PC-9 (cell line): Measurements from ENCODE around the gene ARMH4. TPM values are rescaled to one million over a fixed set of nuclear protein-coding genes. Genes with fewer than 3 reads are reported as not detected.

Source experiments
- BruUV-seq: library from RNA; stranded (reverse); fragments of 400-500 nt; replicated peaks from 2 replicates; lab custom pipeline; 2021; lab: Mats Ljungman, UMichigan
- CTCF ChIA-PET: fragments of 300-600 bp; sonication (Branson Sonifier 250); formaldehyde crosslinking; loops from one replicate; lab custom pipeline; 2022; ENCODE audit warnings: antibody characterized with exemption; lab: Charles Lee
- POLR2A ChIA-PET: fragments of 300-600 bp; sonication (Branson Sonifier 250); formaldehyde crosslinking; loops from one replicate; lab custom pipeline; 2022; ENCODE audit warnings: antibody characterized with exemption; ENCODE audit not compliant: unreplicated experiment; lab: Charles Lee
- DNase-seq, 2 experiments: peaks; one replicate each; pipeline versions ENCODE4 v3.0.0 to v3.0.0-alpha.2; 2015 to 2022; ENCODE audit warnings: mixed read lengths in 1 of 2
- H2AFZ ChIP-seq: fragments of 200-600 bp; sonication (generic); 2 replicates; pipeline ENCODE4 v1.8.1; 2017; ENCODE audit warnings: antibody characterized with exemption
- H3F3A ChIP-seq: fragments of 200-600 bp; sonication (generic); 2 replicates; pipeline ENCODE4 v1.8.1; 2017; ENCODE audit warnings: antibody characterized with exemption, mild to moderate bottlenecking, low read depth; ENCODE audit not compliant: insufficient read depth
- H3K27ac ChIP-seq: fragments of 200-600 bp; sonication (generic); 2 replicates; pipeline ENCODE4 v1.6.1; 2016; ENCODE audit warnings: mixed run types
- H3K27me3 ChIP-seq: fragments of 200-600 bp; sonication (generic); 2 replicates; pipeline ENCODE4 v1.6.1; 2016; ENCODE audit warnings: low read depth, mixed run types; ENCODE audit not compliant: insufficient read depth
- H3K36me3 ChIP-seq: fragments of 200-600 bp; sonication (generic); 2 replicates; pipeline ENCODE4 v1.6.1; 2016; ENCODE audit warnings: low read depth, mixed run types
- H3K4me1 ChIP-seq: fragments of 200-600 bp; sonication (generic); replicated peaks from 2 replicates; pipeline ENCODE4 v1.6.1; 2016; ENCODE audit warnings: mixed run types; ENCODE audit not compliant: insufficient read depth
- H3K4me2 ChIP-seq: fragments of 200-600 bp; sonication (generic); 2 replicates; pipeline ENCODE4 v1.6.1; 2017; ENCODE audit warnings: mixed run types
- H3K4me3 ChIP-seq: fragments of 200-600 bp; sonication (generic); 2 replicates; pipeline ENCODE4 v1.6.1; 2016; ENCODE audit warnings: mixed run types
- H3K79me2 ChIP-seq: fragments of 200-600 bp; sonication (generic); 2 replicates; pipeline ENCODE4 v1.6.1; 2017; ENCODE audit warnings: low read depth, mixed run types
- H3K9me2 ChIP-seq: fragments of 200-600 bp; sonication (generic); 2 replicates; pipeline ENCODE4 v1.8.1; 2017; ENCODE audit warnings: mild to moderate bottlenecking; ENCODE audit not compliant: insufficient read depth
- H3K9me3 ChIP-seq: fragments of 200-600 bp; sonication (generic); 2 replicates; pipeline ENCODE4 v1.8.1; 2016; ENCODE audit warnings: low read depth; ENCODE audit not compliant: insufficient read depth
- H4K20me1 ChIP-seq: fragments of 200-600 bp; sonication (generic); 2 replicates; pipeline ENCODE4 v1.8.1; 2017; ENCODE audit not compliant: insufficient read depth
- CTCF ChIP-seq: fragments of 200-600 bp; sonication (generic); conservative IDR thresholded peaks from 2 replicates; pipeline ENCODE4 v1.6.1; 2017; ENCODE audit warnings: mixed run types, antibody characterized with exemption, mild to moderate bottlenecking, moderate library complexity
- EZH2 ChIP-seq: fragments of 200-600 bp; sonication (generic); IDR thresholded peaks from 2 replicates; pipeline ENCODE4 v1.8.0; 2017; ENCODE audit warnings: antibody characterized with exemption, low read depth
- intact Hi-C: fragments of 100-400 bp; cut with micrococcal nuclease; formaldehyde crosslinking; loops from one replicate; pipeline ENCODE4 v1.10.0; 2022; ENCODE audit not compliant: unreplicated experiment
- total RNA-seq: library from RNA; stranded (reverse); gene quantifications from 2 replicates; pipeline ENCODE4 v1.2.3, GENCODE V29; 2021

Gene ARMH4
- total RNA-seq, 1 experiment from 2014 or later = not detected

GRCh38 chr14:58149196-58149595 is 2.8 kb downstream of the ARMH4 start:
- intact Hi-C loops = no loop called here
- H3K4me2 ChIP-seq = no peak overlapping the region
- no peaks in the 10 kb centered on the region for H4K20me1 ChIP-seq
- ChIA-PET CTCF (no interaction called here), POLR2A (interaction anchor here (0.6 kb wide), 1 partner anchor 13 kb away, joined by 4 read pairs; no protein-coding TSS in a partner anchor)
- BruUV-seq = no TSS peak
- no peaks in the 10 kb centered on the region for H3F3A ChIP-seq
- H3K27ac ChIP-seq = no peak overlapping the region
- no peak overlapping the region for H2AFZ ChIP-seq
- H3K9me2 ChIP-seq = no peaks in the 10 kb centered on the region
- DNase-seq = no peak
- TF ChIP-seq EZH2 = no peak
- TF ChIP-seq CTCF = no peak
- H3K4me1 ChIP-seq = peaks cover 7% of the 10 kb centered on the region
- H3K36me3 ChIP-seq = no peaks in the 10 kb centered on the region
- no peaks in the 10 kb centered on the region; the same call in 1 of the 2 replicates for H3K9me3 ChIP-seq
- H3K27me3 ChIP-seq = peaks cover 63% of the 10 kb centered on the region
- no peaks in the 10 kb centered on the region for H3K79me2 ChIP-seq
- no peak overlapping the region for H3K4me3 ChIP-seq

GRCh38 chr14:58146399-58146798 is 5.6 kb downstream of the ARMH4 start:
- TF ChIP-seq CTCF (no peak), EZH2 (no peak)
- CTCF ChIA-PET = no interaction called here
- H2AFZ ChIP-seq = no peak overlapping the region
- POLR2A ChIA-PET = no interaction called here
- H3K36me3 ChIP-seq = no peaks in the 10 kb centered on the region
- intact Hi-C loops = no loop called here
- peaks cover 51% of the 10 kb centered on the region for H3K27me3 ChIP-seq
- H3F3A ChIP-seq = no peaks in the 10 kb centered on the region
- no peaks in the 10 kb centered on the region for H3K9me2 ChIP-seq
- no peak overlapping the region for H3K27ac ChIP-seq
- H4K20me1 ChIP-seq = no peaks in the 10 kb centered on the region
- no peak overlapping the region for H3K4me2 ChIP-seq
- BruUV-seq = no TSS peak
- no peaks in the 10 kb centered on the region for H3K79me2 ChIP-seq
- no peaks in the 10 kb centered on the region; the same call in 1 of the 2 replicates for H3K9me3 ChIP-seq
- no peaks in the 10 kb centered on the region for H3K4me1 ChIP-seq
- no peak for DNase-seq
- no peak overlapping the region for H3K4me3 ChIP-seq

- no peaks in the 10 kb centered on the region for H3K4me1 ChIP-seq
- no peaks in the 10 kb centered on the region for H3K9me2 ChIP-seq
- no peaks in the 10 kb centered on the region; the same call in 1 of the 2 replicates for H3K9me3 ChIP-seq
- no peaks in the 10 kb centered on the region for H3K36me3 ChIP-seq
- no TSS peak for BruUV-seq
- TF ChIP-seq EZH2 = no peak
- TF ChIP-seq CTCF = no peak
- H3K79me2 ChIP-seq = no peaks in the 10 kb centered on the region
- H3K4me3 ChIP-seq = no peak overlapping the region
- intact Hi-C loops = no loop called here
- CTCF ChIA-PET = no interaction called here
- H3K27me3 ChIP-seq = peaks cover 47% of the 10 kb centered on the region
- H3K27ac ChIP-seq = no peak overlapping the region
- no peak overlapping the region for H3K4me2 ChIP-seq
- H3F3A ChIP-seq = no peaks in the 10 kb centered on the region
- no peaks in the 10 kb centered on the region for H4K20me1 ChIP-seq
- POLR2A ChIA-PET = no interaction called here
- no peak overlapping the region for H2AFZ ChIP-seq
- DNase-seq = no peak
Measured at GRCh38 chr14:58145936-58146335, 6.1 kb downstream of the ARMH4 start.
